ENCODE results near the gene UPF2.

UPF2 gene

DNA sequence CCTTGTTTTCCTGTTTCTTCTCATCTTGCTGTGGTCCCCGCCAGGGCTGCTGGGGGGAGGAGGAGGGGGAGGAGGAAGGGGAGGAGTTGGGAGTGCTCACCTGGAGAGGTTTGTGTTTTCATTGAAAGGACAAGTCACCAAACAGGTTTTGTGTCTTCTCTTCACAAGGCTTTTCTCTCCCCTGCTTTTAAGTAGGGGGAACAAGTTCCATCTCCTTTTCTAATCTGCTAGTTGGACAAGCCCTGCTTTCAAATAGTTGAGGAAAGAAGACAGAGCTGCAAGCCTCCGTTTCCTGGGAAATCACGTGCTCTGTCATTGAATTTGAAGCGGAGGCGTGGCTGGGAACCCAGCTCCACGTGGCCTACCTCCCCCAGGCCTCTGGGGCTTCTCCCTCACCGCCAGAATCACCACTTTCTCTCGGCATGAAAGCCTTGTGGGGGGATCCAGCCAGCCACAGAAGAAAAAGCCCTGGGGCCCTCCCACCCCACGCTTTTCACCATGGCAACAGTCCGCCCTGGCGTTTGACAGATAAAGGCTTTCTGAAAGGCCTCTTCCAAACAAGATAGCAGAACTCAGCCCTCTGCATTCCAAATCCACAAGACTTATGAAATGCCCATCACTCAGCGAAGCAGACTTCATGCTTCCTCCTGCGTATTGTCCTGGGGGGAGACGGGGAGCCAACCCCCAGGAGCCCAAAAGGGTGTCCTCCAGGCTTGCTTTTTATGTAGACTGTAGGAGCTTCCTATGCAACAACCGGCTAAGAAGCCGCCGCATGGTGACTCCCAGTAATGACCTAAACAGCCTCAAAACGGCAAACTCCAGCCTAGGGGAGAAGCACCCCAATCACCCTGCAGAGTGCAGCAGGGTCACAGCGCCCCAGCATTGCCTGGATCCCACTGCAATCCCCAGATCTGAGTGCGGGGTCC is 167.8 kb downstream of the UPF2 start:
- H4K20me1 ChIP-seq (ENCODE audit: insufficient read depth, low read length): no peaks in the 10 kb centered on the region
- DNase-seq: no peak
- no peaks in the 10 kb centered on the region for H3K9me2 ChIP-seq (replicated peaks; ENCODE audit: insufficient read depth, low read length)
- no peak overlapping the region for H3K27ac ChIP-seq (ENCODE audit: low read length)
- no peak overlapping the region for H3K9ac ChIP-seq (ENCODE audit: low read length)
- H3K4me2 ChIP-seq (ENCODE audit: low read depth, low read length): no peak overlapping the region
- TF ChIP-seq, protein P1, sequence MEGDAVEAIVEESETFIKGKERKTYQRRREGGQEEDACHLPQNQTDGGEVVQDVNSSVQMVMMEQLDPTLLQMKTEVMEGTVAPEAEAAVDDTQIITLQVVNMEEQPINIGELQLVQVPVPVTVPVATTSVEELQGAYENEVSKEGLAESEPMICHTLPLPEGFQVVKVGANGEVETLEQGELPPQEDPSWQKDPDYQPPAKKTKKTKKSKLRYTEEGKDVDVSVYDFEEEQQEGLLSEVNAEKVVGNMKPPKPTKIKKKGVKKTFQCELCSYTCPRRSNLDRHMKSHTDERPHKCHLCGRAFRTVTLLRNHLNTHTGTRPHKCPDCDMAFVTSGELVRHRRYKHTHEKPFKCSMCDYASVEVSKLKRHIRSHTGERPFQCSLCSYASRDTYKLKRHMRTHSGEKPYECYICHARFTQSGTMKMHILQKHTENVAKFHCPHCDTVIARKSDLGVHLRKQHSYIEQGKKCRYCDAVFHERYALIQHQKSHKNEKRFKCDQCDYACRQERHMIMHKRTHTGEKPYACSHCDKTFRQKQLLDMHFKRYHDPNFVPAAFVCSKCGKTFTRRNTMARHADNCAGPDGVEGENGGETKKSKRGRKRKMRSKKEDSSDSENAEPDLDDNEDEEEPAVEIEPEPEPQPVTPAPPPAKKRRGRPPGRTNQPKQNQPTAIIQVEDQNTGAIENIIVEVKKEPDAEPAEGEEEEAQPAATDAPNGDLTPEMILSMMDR (IDR thresholded peaks at IDR 0.05; ENCODE audit: low read length): no peak
- TF ChIP-seq EZH2 (optimal IDR thresholded peaks at IDR 0.05; ENCODE audit: low read depth, low read length): no peak
- no peak for TF ChIP-seq EZH2phosphoT487 (IDR thresholded peaks at IDR 0.05; ENCODE audit: low read length)
- H3K9me3 ChIP-seq (replicated peaks; ENCODE audit: insufficient read depth, low read length): no peaks in the 10 kb centered on the region
- peaks cover 24% of the 10 kb centered on the region for H3K27me3 ChIP-seq (replicated peaks; ENCODE audit: insufficient read depth, low read length)
- H3K36me3 ChIP-seq (replicated peaks; ENCODE audit: insufficient read depth, low read length): no peaks in the 10 kb centered on the region
- H2AFZ ChIP-seq (ENCODE audit: low read length): no peak overlapping the region
- no peak overlapping the region for H3K4me3 ChIP-seq (ENCODE audit: low read length)
- H3K79me2 ChIP-seq (ENCODE audit: low read length): no peaks in the 10 kb centered on the region
- no peaks in the 10 kb centered on the region for H3K4me1 ChIP-seq (ENCODE audit: low read length)
- no peaks in the 10 kb centered on the region for H3F3A ChIP-seq (ENCODE audit: insufficient read depth, low read length)

DNA sequence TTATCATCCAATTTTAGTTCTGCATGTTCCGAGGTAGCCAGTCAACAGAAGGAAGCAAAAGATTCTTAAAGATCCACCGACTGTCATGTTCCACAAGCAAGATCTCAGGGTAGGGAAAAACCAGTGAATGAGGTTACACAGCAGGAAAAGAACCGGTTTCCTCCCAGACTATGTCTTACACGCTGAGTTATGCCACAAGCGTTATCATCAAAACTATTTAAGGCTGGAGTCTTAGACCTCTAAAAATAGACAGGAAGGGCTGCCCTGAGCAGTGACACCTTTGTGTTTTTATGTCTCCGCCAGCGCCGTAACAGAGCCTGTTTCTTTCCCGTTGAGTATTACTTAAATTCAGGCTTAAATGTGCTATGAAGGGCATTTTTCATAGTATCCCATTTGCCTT is 171.1 kb downstream of the UPF2 start:
- Histone ChIP-seq H3K9me3 (replicated peaks; ENCODE audit: insufficient read depth, low read length) (no peaks in the 10 kb centered on the region), H3K9me2 (replicated peaks; ENCODE audit: insufficient read depth, low read length) (no peaks in the 10 kb centered on the region), H3K4me3 (ENCODE audit: low read length) (no peak overlapping the region), H3K4me2 (ENCODE audit: low read depth, low read length) (no peak overlapping the region), H3F3A (ENCODE audit: insufficient read depth, low read length) (no peaks in the 10 kb centered on the region), H3K79me2 (ENCODE audit: low read length) (no peaks in the 10 kb centered on the region), H3K9ac (ENCODE audit: low read length) (no peak overlapping the region), H3K27ac (ENCODE audit: low read length) (no peak overlapping the region), H4K20me1 (ENCODE audit: insufficient read depth, low read length) (no peaks in the 10 kb centered on the region), H2AFZ (ENCODE audit: low read length) (no peak overlapping the region), H3K4me1 (ENCODE audit: low read length) (no peaks in the 10 kb centered on the region), H3K36me3 (replicated peaks; ENCODE audit: insufficient read depth, low read length) (no peaks in the 10 kb centered on the region), H3K27me3 (replicated peaks; ENCODE audit: insufficient read depth, low read length) (peaks cover 15% of the 10 kb centered on the region)
- no peak for DNase-seq
- no peak for TF ChIP-seq EZH2phosphoT487 (IDR thresholded peaks at IDR 0.05; ENCODE audit: low read length)

DNA sequence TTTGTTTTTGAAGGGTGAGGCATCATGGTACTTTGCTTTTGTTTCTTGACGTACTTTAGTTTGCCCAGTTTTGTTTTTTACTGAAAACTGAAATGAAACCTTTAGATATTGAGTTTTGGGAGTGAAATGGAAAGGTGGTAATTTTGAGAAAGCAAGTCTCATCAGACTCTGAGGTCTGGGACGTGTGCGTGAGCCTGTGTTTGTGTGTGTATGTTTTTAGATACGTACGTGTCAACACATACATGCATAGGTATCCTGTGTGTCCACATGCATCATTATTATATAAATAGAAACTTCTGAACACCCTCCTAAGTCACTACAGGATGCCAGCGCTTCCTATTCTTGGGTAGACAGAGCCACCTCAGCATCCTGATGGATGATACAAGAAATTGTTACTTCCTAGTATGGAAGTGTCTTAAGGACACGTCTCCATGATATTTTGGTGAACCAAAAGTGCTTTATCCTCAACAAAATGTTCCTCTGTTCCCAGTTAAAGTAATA is 171.7 kb downstream of the UPF2 start:
- Histone ChIP-seq H3K27ac (ENCODE audit: low read length) (no peak overlapping the region), H3K79me2 (ENCODE audit: low read length) (no peaks in the 10 kb centered on the region), H3K9ac (ENCODE audit: low read length) (no peak overlapping the region), H3K4me2 (ENCODE audit: low read depth, low read length) (no peak overlapping the region), H2AFZ (ENCODE audit: low read length) (no peak overlapping the region), H3K27me3 (replicated peaks; ENCODE audit: insufficient read depth, low read length) (peaks cover 16% of the 10 kb centered on the region), H3K4me3 (ENCODE audit: low read length) (no peak overlapping the region), H3K9me2 (replicated peaks; ENCODE audit: insufficient read depth, low read length) (no peaks in the 10 kb centered on the region), H3K4me1 (ENCODE audit: low read length) (no peaks in the 10 kb centered on the region), H3F3A (ENCODE audit: insufficient read depth, low read length) (no peaks in the 10 kb centered on the region), H3K9me3 (replicated peaks; ENCODE audit: insufficient read depth, low read length) (no peaks in the 10 kb centered on the region), H3K36me3 (replicated peaks; ENCODE audit: insufficient read depth, low read length) (no peaks in the 10 kb centered on the region), H4K20me1 (ENCODE audit: insufficient read depth, low read length) (no peaks in the 10 kb centered on the region)
- DNase-seq: no peak
- TF ChIP-seq EZH2phosphoT487 (IDR thresholded peaks at IDR 0.05; ENCODE audit: low read length): no peak
- TF ChIP-seq, protein P1 (IDR thresholded peaks at IDR 0.05; ENCODE audit: low read length): no peak
- no peak for TF ChIP-seq EZH2 (optimal IDR thresholded peaks at IDR 0.05; ENCODE audit: low read depth, low read length)

DNA sequence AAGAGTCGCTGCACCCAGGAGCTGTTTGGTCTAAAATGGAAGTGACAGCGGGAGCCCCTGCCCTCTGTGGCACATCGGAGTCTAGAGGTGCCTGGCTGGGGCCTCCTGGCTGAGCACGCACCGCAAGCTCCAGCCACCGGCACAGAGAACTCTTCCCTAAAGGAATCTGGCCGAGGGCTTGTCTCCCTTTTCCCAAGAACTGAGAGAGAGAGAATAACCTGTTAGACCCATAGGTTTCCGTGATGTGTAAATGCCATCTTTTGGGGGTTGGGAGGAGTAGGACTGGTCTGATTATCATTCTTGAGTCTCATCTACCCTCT is 172.2 kb downstream of the UPF2 start:
- H3K27ac ChIP-seq (ENCODE audit: low read length): no peak overlapping the region
- H3F3A ChIP-seq (ENCODE audit: insufficient read depth, low read length): no peaks in the 10 kb centered on the region
- H4K20me1 ChIP-seq (ENCODE audit: insufficient read depth, low read length): no peaks in the 10 kb centered on the region
- TF ChIP-seq EZH2 (optimal IDR thresholded peaks at IDR 0.05; ENCODE audit: low read depth, low read length) (no peak), EZH2phosphoT487 (IDR thresholded peaks at IDR 0.05; ENCODE audit: low read length) (no peak)
- TF ChIP-seq, protein P1 (IDR thresholded peaks at IDR 0.05; ENCODE audit: low read length): no peak
- no peak overlapping the region for H3K4me3 ChIP-seq (ENCODE audit: low read length)
- no peaks in the 10 kb centered on the region for H3K9me2 ChIP-seq (replicated peaks; ENCODE audit: insufficient read depth, low read length)
- no peak overlapping the region for H3K9ac ChIP-seq (ENCODE audit: low read length)
- H3K4me2 ChIP-seq (ENCODE audit: low read depth, low read length): no peak overlapping the region
- no peaks in the 10 kb centered on the region for H3K9me3 ChIP-seq (replicated peaks; ENCODE audit: insufficient read depth, low read length)
- no peak overlapping the region for H2AFZ ChIP-seq (ENCODE audit: low read length)
- DNase-seq: no peak
- no peaks in the 10 kb centered on the region for H3K4me1 ChIP-seq (ENCODE audit: low read length)
- H3K36me3 ChIP-seq (replicated peaks; ENCODE audit: insufficient read depth, low read length): no peaks in the 10 kb centered on the region
- H3K27me3 ChIP-seq (replicated peaks; ENCODE audit: insufficient read depth, low read length): peaks cover 19% of the 10 kb centered on the region
- H3K79me2 ChIP-seq (ENCODE audit: low read length): no peaks in the 10 kb centered on the region
